ACC112 (cell line): ENCODE measurements around the gene YES1.
"Not testable (repeated sequence)": the region's sequence is repeated elsewhere in the genome, so short reads cannot be mapped to it uniquely, and the experiment has no call there.

Source experiments
- H2AFZ ChIP-seq: fragments of 200-600 bp; sonication (generic); one replicate; pipeline ENCODE4 v1.6.0; 2017; ENCODE audit warnings: antibody characterized with exemption, low read length; ENCODE audit not compliant: unreplicated experiment
- H3K27ac ChIP-seq: fragments of 200-600 bp; sonication (generic); 2 replicates; pipeline ENCODE4 v1.5.1; 2014; ENCODE audit warnings: low read depth, mild to moderate bottlenecking, antibody characterized with exemption, low read length, moderate library complexity
- H3K27me3 ChIP-seq: fragments of 200-600 bp; sonication (generic); 2 replicates; pipeline ENCODE4 v1.6.1; 2014; ENCODE audit warnings: mild to moderate bottlenecking, antibody characterized with exemption, low read length, moderate library complexity, mixed read lengths; ENCODE audit not compliant: insufficient read depth
- H3K36me3 ChIP-seq: fragments of 200-600 bp; sonication (generic); 2 replicates; pipeline ENCODE4 v1.6.1; 2016; ENCODE audit warnings: mild to moderate bottlenecking, antibody characterized with exemption, low read length, moderate library complexity, mixed read lengths; ENCODE audit not compliant: insufficient read depth
- H3K4me1 ChIP-seq: fragments of 200-600 bp; sonication (generic); one replicate; pipeline ENCODE4 v1.6.1; 2016; ENCODE audit warnings: low read length, mixed read lengths; ENCODE audit not compliant: insufficient read depth, unreplicated experiment, control insufficient read depth
- H3K4me3 ChIP-seq: fragments of 200-600 bp; sonication (generic); 2 replicates; pipeline ENCODE4 v1.5.1; 2014; ENCODE audit warnings: mild to moderate bottlenecking, low read depth, low read length
- H3K79me2 ChIP-seq: fragments of 200-600 bp; sonication (generic); one replicate; pipeline ENCODE4 v1.6.0; 2016; ENCODE audit warnings: low read length; ENCODE audit not compliant: control insufficient read depth, unreplicated experiment, insufficient read depth

YES1 gene

GRCh38 chr18:778194-778927 is 33.7 kb downstream of the YES1 start:
- no peaks in the 10 kb centered on the region for H3K27me3 ChIP-seq
- peaks cover 51% of the 10 kb centered on the region for H3K79me2 ChIP-seq
- no peak overlapping the region for H3K27ac ChIP-seq
- H2AFZ ChIP-seq = no peak overlapping the region
- no peaks in the 10 kb centered on the region for H3K36me3 ChIP-seq
- no peak overlapping the region for H3K4me3 ChIP-seq
- H3K4me1 ChIP-seq = peaks cover 3% of the 10 kb centered on the region

GRCh38 chr18:777021-777420 is 35.0 kb downstream of the YES1 start:
- H3K4me3 ChIP-seq = no peak overlapping the region
- H3K36me3 ChIP-seq = no peaks in the 10 kb centered on the region
- H3K27me3 ChIP-seq = no peaks in the 10 kb centered on the region
- H3K4me1 ChIP-seq = peaks cover 3% of the 10 kb centered on the region
- H3K79me2 ChIP-seq = peaks cover 57% of the 10 kb centered on the region
- no peak overlapping the region for H3K27ac ChIP-seq
- no peak overlapping the region for H2AFZ ChIP-seq

- not testable (repeated sequence) for H2AFZ ChIP-seq, H3K4me1 ChIP-seq, H3K27me3 ChIP-seq, H3K27ac ChIP-seq, H3K4me3 ChIP-seq, H3K36me3 ChIP-seq
- H3K79me2 ChIP-seq = peaks cover 58% of the 10 kb centered on the region
Measured at GRCh38 chr18:776044-776443, 36.0 kb downstream of the YES1 start.

GRCh38 chr18:774811-775210 is 37.2 kb downstream of the YES1 start:
- Histone ChIP-seq H2AFZ (no peak overlapping the region), H3K79me2 (peaks cover 57% of the 10 kb centered on the region), H3K4me3 (no peak overlapping the region), H3K4me1 (peaks cover 3% of the 10 kb centered on the region), H3K36me3 (no peaks in the 10 kb centered on the region), H3K27me3 (no peaks in the 10 kb centered on the region), H3K27ac (no peak overlapping the region)

- no peak overlapping the region for H3K27ac ChIP-seq
- H3K79me2 ChIP-seq = peaks cover 61% of the 10 kb centered on the region
Measured at GRCh38 chr18:773980-774624, 37.9 kb downstream of the YES1 start.

GRCh38 chr18:770583-770961 is 41.5 kb downstream of the YES1 start:
- Histone ChIP-seq H3K27ac (no peak overlapping the region), H3K79me2 (peaks cover 41% of the 10 kb centered on the region), H3K4me3 (no peak overlapping the region), H3K4me1 (no peaks in the 10 kb centered on the region), H3K36me3 (no peaks in the 10 kb centered on the region), H3K27me3 (no peaks in the 10 kb centered on the region), H2AFZ (no peak overlapping the region)

More at GRCh38 chr18:773980-774624, 37.9 kb downstream of the YES1 start:
- Histone ChIP-seq H2AFZ (no peak overlapping the region), H3K36me3 (no peaks in the 10 kb centered on the region), H3K27me3 (no peaks in the 10 kb centered on the region), H3K4me3 (no peak overlapping the region), H3K4me1 (peaks cover 3% of the 10 kb centered on the region)

GRCh38 chr18:767961-768360 is 44.1 kb downstream of the YES1 start:
- no peaks in the 10 kb centered on the region for H3K36me3 ChIP-seq
- no peak overlapping the region for H2AFZ ChIP-seq
- peaks cover 24% of the 10 kb centered on the region for H3K79me2 ChIP-seq
- H3K4me3 ChIP-seq = no peak overlapping the region
- H3K27ac ChIP-seq = no peak overlapping the region
- no peaks in the 10 kb centered on the region for H3K27me3 ChIP-seq
- no peaks in the 10 kb centered on the region for H3K4me1 ChIP-seq

- peaks cover 19% of the 10 kb centered on the region for H3K79me2 ChIP-seq
Measured at GRCh38 chr18:767084-767882, 44.8 kb downstream of the YES1 start.

GRCh38 chr18:766550-766860 is 45.5 kb downstream of the YES1 start:
- H3K36me3 ChIP-seq = no peaks in the 10 kb centered on the region
- peaks cover 20% of the 10 kb centered on the region for H3K79me2 ChIP-seq
- H3K4me1 ChIP-seq = no peaks in the 10 kb centered on the region
- H3K27me3 ChIP-seq = no peaks in the 10 kb centered on the region
- H3K27ac ChIP-seq = no peak overlapping the region
- no peak overlapping the region for H2AFZ ChIP-seq
- H3K4me3 ChIP-seq = no peak overlapping the region

More at GRCh38 chr18:767084-767882, 44.8 kb downstream of the YES1 start:
- H3K27ac ChIP-seq = no peak overlapping the region
- no peaks in the 10 kb centered on the region for H3K27me3 ChIP-seq
- H3K36me3 ChIP-seq = no peaks in the 10 kb centered on the region
- no peak overlapping the region for H2AFZ ChIP-seq
- H3K4me3 ChIP-seq = no peak overlapping the region
- no peaks in the 10 kb centered on the region for H3K4me1 ChIP-seq

GRCh38 chr18:765764-766549 is 46.1 kb downstream of the YES1 start:
- peaks cover 23% of the 10 kb centered on the region for H3K79me2 ChIP-seq

More at GRCh38 chr18:765764-766549, 46.1 kb downstream of the YES1 start:
- no peaks in the 10 kb centered on the region for H3K27me3 ChIP-seq
- no peaks in the 10 kb centered on the region for H3K36me3 ChIP-seq
- no peak overlapping the region for H3K27ac ChIP-seq
- no peaks in the 10 kb centered on the region for H3K4me1 ChIP-seq
- H2AFZ ChIP-seq = no peak overlapping the region
- no peak overlapping the region for H3K4me3 ChIP-seq
